ENCODE data around the gene ME3.
"Not testable (repeated sequence)": the region's sequence is repeated elsewhere in the genome, so short reads cannot be mapped to it uniquely, and the experiment has no call there.

Gene ME3

GRCh38 chr11:86418917-86419316 is 253.5 kb downstream of the ME3 start:
- Histone ChIP-seq H3K9me3 (ENCODE audit: insufficient read depth, low read depth, low read length) (no peaks in the 10 kb centered on the region), H3K27me3 (ENCODE audit: insufficient read depth, low read length) (no peaks in the 10 kb centered on the region), H3K36me3 (ENCODE audit: insufficient read depth, low read depth, low read length) (no peaks in the 10 kb centered on the region), H3K9ac (ENCODE audit: low read depth, low read length) (no peak overlapping the region), H3K4me1 (ENCODE audit: insufficient read depth, low read length) (no peaks in the 10 kb centered on the region), H3K4me3 (ENCODE audit: low read length) (no peak overlapping the region), H3K27ac (ENCODE audit: low read length) (no peak overlapping the region)

GRCh38 chr11:86418513-86418912 is 253.9 kb downstream of the ME3 start:
- no peaks in the 10 kb centered on the region for H3K4me1 ChIP-seq (ENCODE audit: insufficient read depth, low read length)
- no peaks in the 10 kb centered on the region for H3K36me3 ChIP-seq (ENCODE audit: insufficient read depth, low read depth, low read length)
- no peak overlapping the region for H3K27ac ChIP-seq (ENCODE audit: low read length)
- H3K4me3 ChIP-seq (ENCODE audit: low read length) = no peak overlapping the region
- no peak overlapping the region for H3K9ac ChIP-seq (ENCODE audit: low read depth, low read length)
- no peaks in the 10 kb centered on the region for H3K9me3 ChIP-seq (ENCODE audit: insufficient read depth, low read depth, low read length)
- no peaks in the 10 kb centered on the region for H3K27me3 ChIP-seq (ENCODE audit: insufficient read depth, low read length)

DNA sequence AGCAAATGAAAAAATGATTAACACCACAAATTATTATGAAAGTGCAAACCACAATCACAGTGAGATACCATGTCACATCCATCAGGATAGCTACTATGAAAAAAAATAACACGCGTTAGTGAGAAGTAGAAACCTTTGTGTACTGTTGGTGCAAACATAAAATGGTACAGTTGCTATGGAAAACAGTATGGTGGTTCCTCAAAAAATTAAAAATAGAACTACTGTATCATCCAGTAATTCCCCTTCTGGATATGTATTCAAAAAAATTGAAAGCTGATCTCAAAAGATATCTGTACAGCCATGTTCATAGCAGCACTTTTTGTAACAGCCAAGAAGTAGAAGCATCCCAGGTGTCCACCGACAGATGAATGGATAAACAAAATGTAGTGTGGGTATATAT is 254.3 kb downstream of the ME3 start:
- Histone ChIP-seq H3K36me3 (ENCODE audit: insufficient read depth, low read depth, low read length) (no peaks in the 10 kb centered on the region), H3K27ac (ENCODE audit: low read length) (no peak overlapping the region), H3K4me1 (ENCODE audit: insufficient read depth, low read length) (no peaks in the 10 kb centered on the region), H3K9ac (ENCODE audit: low read depth, low read length) (no peak overlapping the region), H3K4me3 (ENCODE audit: low read length) (no peak overlapping the region), H3K9me3 (ENCODE audit: insufficient read depth, low read depth, low read length) (no peaks in the 10 kb centered on the region), H3K27me3 (ENCODE audit: insufficient read depth, low read length) (no peaks in the 10 kb centered on the region)

- not testable (repeated sequence) for H3K36me3 ChIP-seq (ENCODE audit: insufficient read depth, low read depth, low read length); H3K4me1 ChIP-seq (ENCODE audit: insufficient read depth, low read length); H3K27ac ChIP-seq (ENCODE audit: low read length); H3K9ac ChIP-seq (ENCODE audit: low read depth, low read length); H3K27me3 ChIP-seq (ENCODE audit: insufficient read depth, low read length); H3K9me3 ChIP-seq (ENCODE audit: insufficient read depth, low read depth, low read length); H3K4me3 ChIP-seq (ENCODE audit: low read length)
Measured at GRCh38 chr11:86416951-86417350, 255.5 kb downstream of the ME3 start.

- no peaks in the 10 kb centered on the region for H3K4me1 ChIP-seq (ENCODE audit: insufficient read depth, low read length)
- no peak overlapping the region for H3K27ac ChIP-seq (ENCODE audit: low read length)
- H3K9me3 ChIP-seq (ENCODE audit: insufficient read depth, low read depth, low read length) = no peaks in the 10 kb centered on the region
- no peaks in the 10 kb centered on the region for H3K36me3 ChIP-seq (ENCODE audit: insufficient read depth, low read depth, low read length)
- H3K27me3 ChIP-seq (ENCODE audit: insufficient read depth, low read length) = no peaks in the 10 kb centered on the region
- no peak overlapping the region for H3K4me3 ChIP-seq (ENCODE audit: low read length)
- H3K9ac ChIP-seq (ENCODE audit: low read depth, low read length) = no peak overlapping the region
Measured at GRCh38 chr11:86416494-86416893, 255.9 kb downstream of the ME3 start.

GRCh38 chr11:86415026-86415425 is 257.4 kb downstream of the ME3 start:
- H3K9ac ChIP-seq (ENCODE audit: low read depth, low read length) = no peak overlapping the region
- H3K36me3 ChIP-seq (ENCODE audit: insufficient read depth, low read depth, low read length) = no peaks in the 10 kb centered on the region
- H3K4me3 ChIP-seq (ENCODE audit: low read length) = no peak overlapping the region
- no peaks in the 10 kb centered on the region for H3K9me3 ChIP-seq (ENCODE audit: insufficient read depth, low read depth, low read length)
- no peak overlapping the region for H3K27ac ChIP-seq (ENCODE audit: low read length)
- no peaks in the 10 kb centered on the region for H3K4me1 ChIP-seq (ENCODE audit: insufficient read depth, low read length)
- no peaks in the 10 kb centered on the region for H3K27me3 ChIP-seq (ENCODE audit: insufficient read depth, low read length)

DNA sequence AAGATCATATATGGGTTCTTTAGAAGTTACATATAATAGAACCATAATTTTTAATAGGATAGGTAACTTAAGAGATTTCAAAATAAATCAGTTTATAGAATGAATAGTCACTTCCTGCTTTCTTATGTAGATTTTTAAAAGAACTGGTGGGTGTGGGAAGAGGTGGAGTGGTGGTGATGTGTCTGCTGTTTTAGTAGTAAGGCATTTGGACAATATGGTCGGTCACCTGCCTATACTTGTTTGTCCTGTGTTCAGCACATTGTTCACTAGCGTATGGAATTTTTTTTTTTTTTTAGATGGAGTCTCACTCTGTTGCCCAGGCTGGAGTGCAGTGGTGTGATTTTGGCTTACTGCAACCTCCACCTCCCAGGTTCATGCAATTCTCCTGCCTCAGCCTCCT is 258.4 kb downstream of the ME3 start:
- H3K9me3 ChIP-seq (ENCODE audit: insufficient read depth, low read depth, low read length) = no peaks in the 10 kb centered on the region
- no peaks in the 10 kb centered on the region for H3K36me3 ChIP-seq (ENCODE audit: insufficient read depth, low read depth, low read length)
- no peaks in the 10 kb centered on the region for H3K4me1 ChIP-seq (ENCODE audit: insufficient read depth, low read length)
- H3K4me3 ChIP-seq (ENCODE audit: low read length) = no peak overlapping the region
- H3K27me3 ChIP-seq (ENCODE audit: insufficient read depth, low read length) = no peaks in the 10 kb centered on the region
- H3K9ac ChIP-seq (ENCODE audit: low read depth, low read length) = no peak overlapping the region
- no peak overlapping the region for H3K27ac ChIP-seq (ENCODE audit: low read length)

GRCh38 chr11:86408845-86409244 is 263.6 kb downstream of the ME3 start:
- no peaks in the 10 kb centered on the region for H3K27me3 ChIP-seq (ENCODE audit: insufficient read depth, low read length)
- H3K4me1 ChIP-seq (ENCODE audit: insufficient read depth, low read length) = no peaks in the 10 kb centered on the region
- no peak overlapping the region for H3K4me3 ChIP-seq (ENCODE audit: low read length)
- no peak overlapping the region for H3K27ac ChIP-seq (ENCODE audit: low read length)
- no peak overlapping the region for H3K9ac ChIP-seq (ENCODE audit: low read depth, low read length)
- H3K36me3 ChIP-seq (ENCODE audit: insufficient read depth, low read depth, low read length) = no peaks in the 10 kb centered on the region
- H3K9me3 ChIP-seq (ENCODE audit: insufficient read depth, low read depth, low read length) = no peaks in the 10 kb centered on the region

- H3K27me3 ChIP-seq (ENCODE audit: insufficient read depth, low read length) = no peaks in the 10 kb centered on the region
- H3K4me3 ChIP-seq (ENCODE audit: low read length) = no peak overlapping the region
- no peak overlapping the region for H3K9ac ChIP-seq (ENCODE audit: low read depth, low read length)
- H3K4me1 ChIP-seq (ENCODE audit: insufficient read depth, low read length) = no peaks in the 10 kb centered on the region
- H3K9me3 ChIP-seq (ENCODE audit: insufficient read depth, low read depth, low read length) = no peaks in the 10 kb centered on the region
- H3K27ac ChIP-seq (ENCODE audit: low read length) = no peak overlapping the region
- H3K36me3 ChIP-seq (ENCODE audit: insufficient read depth, low read depth, low read length) = no peaks in the 10 kb centered on the region
Measured at GRCh38 chr11:86403458-86403857, 269.0 kb downstream of the ME3 start.

- Histone ChIP-seq H3K27me3 (ENCODE audit: insufficient read depth, low read length) (no peaks in the 10 kb centered on the region), H3K4me3 (ENCODE audit: low read length) (no peak overlapping the region), H3K4me1 (ENCODE audit: insufficient read depth, low read length) (peaks cover 6% of the 10 kb centered on the region; the same call in 1 of the 2 replicates), H3K27ac (ENCODE audit: low read length) (no peak overlapping the region), H3K9me3 (ENCODE audit: insufficient read depth, low read depth, low read length) (no peaks in the 10 kb centered on the region), H3K36me3 (ENCODE audit: insufficient read depth, low read depth, low read length) (no peaks in the 10 kb centered on the region), H3K9ac (ENCODE audit: low read depth, low read length) (no peak overlapping the region)
Measured at GRCh38 chr11:86398106-86398505, 274.3 kb downstream of the ME3 start.

DNA sequence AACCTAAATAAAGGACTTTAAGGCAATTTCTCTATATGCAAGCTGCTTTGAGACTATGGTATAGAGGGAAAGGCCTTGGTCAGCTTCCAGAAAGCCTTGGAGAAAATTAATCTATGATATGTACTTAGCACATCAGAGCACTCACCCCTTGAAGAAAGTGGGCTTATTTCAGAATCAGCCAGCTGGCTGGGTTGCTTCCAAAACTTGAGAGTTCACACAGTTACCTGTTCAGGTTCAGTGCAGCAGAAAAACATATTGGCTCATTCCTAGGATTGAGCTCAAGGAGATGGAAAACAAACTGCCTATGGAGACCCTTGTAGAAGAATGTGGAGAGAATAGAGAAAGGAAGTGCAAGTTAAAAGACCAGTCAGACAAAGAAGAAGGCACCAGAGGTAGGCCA is 275.1 kb downstream of the ME3 start:
- no peaks in the 10 kb centered on the region for H3K36me3 ChIP-seq (ENCODE audit: insufficient read depth, low read depth, low read length)
- H3K27me3 ChIP-seq (ENCODE audit: insufficient read depth, low read length) = no peaks in the 10 kb centered on the region
- no peak overlapping the region for H3K4me3 ChIP-seq (ENCODE audit: low read length)
- H3K27ac ChIP-seq (ENCODE audit: low read length) = no peak overlapping the region
- H3K9ac ChIP-seq (ENCODE audit: low read depth, low read length) = no peak overlapping the region
- peaks cover 6% of the 10 kb centered on the region; the same call in 1 of the 2 replicates for H3K4me1 ChIP-seq (ENCODE audit: insufficient read depth, low read length)
- no peaks in the 10 kb centered on the region for H3K9me3 ChIP-seq (ENCODE audit: insufficient read depth, low read depth, low read length)

DNA sequence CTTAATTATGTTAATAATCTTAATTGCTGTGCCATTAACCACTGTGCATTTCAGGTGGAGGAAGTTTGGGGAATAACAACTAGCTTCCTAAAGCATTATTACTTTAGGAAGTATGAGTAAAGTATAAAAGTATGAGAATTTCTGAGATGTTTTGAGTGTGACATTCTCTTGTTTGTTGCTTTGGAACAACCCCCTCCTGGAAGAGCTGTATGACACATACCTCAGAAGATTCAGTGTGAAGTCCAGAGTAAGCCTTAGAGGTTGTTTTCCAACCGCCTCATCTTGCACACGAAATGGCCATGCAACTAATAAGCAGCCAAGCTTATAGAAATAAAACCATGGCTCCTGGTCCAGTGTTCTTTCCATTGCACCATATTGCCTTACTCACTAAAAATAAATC is 276.0 kb downstream of the ME3 start:
- H3K9ac ChIP-seq (ENCODE audit: low read depth, low read length) = no peak overlapping the region
- H3K27me3 ChIP-seq (ENCODE audit: insufficient read depth, low read length) = no peaks in the 10 kb centered on the region
- H3K4me3 ChIP-seq (ENCODE audit: low read length) = no peak overlapping the region
- no peak overlapping the region for H3K27ac ChIP-seq (ENCODE audit: low read length)
- no peaks in the 10 kb centered on the region for H3K9me3 ChIP-seq (ENCODE audit: insufficient read depth, low read depth, low read length)
- H3K4me1 ChIP-seq (ENCODE audit: insufficient read depth, low read length) = peaks cover 6% of the 10 kb centered on the region; the same call in 1 of the 2 replicates
- no peaks in the 10 kb centered on the region for H3K36me3 ChIP-seq (ENCODE audit: insufficient read depth, low read depth, low read length)

DNA sequence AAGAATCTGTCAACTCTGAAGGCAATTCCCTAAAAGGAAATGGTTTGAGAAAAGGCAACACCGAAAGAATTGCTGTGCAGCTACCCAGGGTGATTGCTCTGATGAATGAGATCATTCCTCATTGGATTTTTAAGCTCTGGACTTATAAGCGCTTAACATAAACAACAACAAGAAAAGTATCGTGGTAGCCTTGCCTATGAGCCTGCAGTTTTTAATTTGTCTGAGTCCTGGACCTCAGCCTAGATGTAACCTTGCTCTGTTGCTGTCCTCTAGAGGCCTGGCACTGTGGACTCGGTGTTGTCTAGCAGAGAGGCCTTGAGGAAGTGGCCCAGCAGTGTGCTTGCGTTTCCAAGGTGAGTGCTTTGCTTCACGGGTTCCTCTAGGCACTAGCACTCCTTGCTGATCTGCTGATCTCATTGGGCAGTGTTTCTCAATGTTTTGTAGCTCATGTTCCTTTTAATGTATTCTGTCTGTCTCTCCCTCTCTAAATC is 277.3 kb downstream of the ME3 start:
- H3K4me1 ChIP-seq (ENCODE audit: insufficient read depth, low read length) = peaks cover 6% of the 10 kb centered on the region; the same call in 1 of the 2 replicates
- H3K9me3 ChIP-seq (ENCODE audit: insufficient read depth, low read depth, low read length) = no peaks in the 10 kb centered on the region
- no peak overlapping the region for H3K9ac ChIP-seq (ENCODE audit: low read depth, low read length)
- H3K4me3 ChIP-seq (ENCODE audit: low read length) = no peak overlapping the region
- no peaks in the 10 kb centered on the region for H3K27me3 ChIP-seq (ENCODE audit: insufficient read depth, low read length)
- H3K36me3 ChIP-seq (ENCODE audit: insufficient read depth, low read depth, low read length) = no peaks in the 10 kb centered on the region
- H3K27ac ChIP-seq (ENCODE audit: low read length) = no peak overlapping the region
